ENCODE measurements around the gene EDAR. TPM values are rescaled to one million over a fixed set of nuclear protein-coding genes. Genes with fewer than 3 reads are reported as not detected.

Gene EDAR
- polyA plus RNA-seq, 1 experiment, result not detected

DNA sequence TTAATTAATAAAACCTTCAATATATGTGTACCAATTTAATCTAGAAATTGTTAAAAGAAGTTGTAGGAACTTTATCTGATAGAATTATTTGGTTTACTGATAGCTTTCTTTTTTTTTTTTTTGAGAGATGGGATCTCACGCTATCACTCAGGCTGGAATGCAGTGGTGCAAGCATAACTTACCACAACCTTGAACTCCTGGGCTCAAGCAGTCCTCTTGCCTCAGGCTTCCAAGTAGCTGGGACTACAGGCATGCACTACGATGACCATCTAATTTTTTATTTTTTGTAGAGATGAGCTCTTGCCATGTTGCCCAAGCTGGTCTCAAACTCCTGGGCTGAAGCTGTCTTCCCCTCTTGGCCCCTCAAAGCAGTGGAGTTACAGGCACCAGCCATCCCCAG, 135.6 kb downstream of the EDAR start:
- no peak overlapping the region for H3K4me3 ChIP-seq (ENCODE audit: low read depth, low read length)
- H3K36me3 ChIP-seq (ENCODE audit: control insufficient read depth, insufficient read depth, low read length), result no peaks in the 10 kb centered on the region
- ChIA-PET POLR2A (no interaction called here), CTCF (interaction anchor here (1.5 kb wide), 1 partner anchor 10 kb away, joined by 3 read pairs; no protein-coding TSS in a partner anchor)
- TF ChIP-seq, protein P1, sequence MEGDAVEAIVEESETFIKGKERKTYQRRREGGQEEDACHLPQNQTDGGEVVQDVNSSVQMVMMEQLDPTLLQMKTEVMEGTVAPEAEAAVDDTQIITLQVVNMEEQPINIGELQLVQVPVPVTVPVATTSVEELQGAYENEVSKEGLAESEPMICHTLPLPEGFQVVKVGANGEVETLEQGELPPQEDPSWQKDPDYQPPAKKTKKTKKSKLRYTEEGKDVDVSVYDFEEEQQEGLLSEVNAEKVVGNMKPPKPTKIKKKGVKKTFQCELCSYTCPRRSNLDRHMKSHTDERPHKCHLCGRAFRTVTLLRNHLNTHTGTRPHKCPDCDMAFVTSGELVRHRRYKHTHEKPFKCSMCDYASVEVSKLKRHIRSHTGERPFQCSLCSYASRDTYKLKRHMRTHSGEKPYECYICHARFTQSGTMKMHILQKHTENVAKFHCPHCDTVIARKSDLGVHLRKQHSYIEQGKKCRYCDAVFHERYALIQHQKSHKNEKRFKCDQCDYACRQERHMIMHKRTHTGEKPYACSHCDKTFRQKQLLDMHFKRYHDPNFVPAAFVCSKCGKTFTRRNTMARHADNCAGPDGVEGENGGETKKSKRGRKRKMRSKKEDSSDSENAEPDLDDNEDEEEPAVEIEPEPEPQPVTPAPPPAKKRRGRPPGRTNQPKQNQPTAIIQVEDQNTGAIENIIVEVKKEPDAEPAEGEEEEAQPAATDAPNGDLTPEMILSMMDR (IDR thresholded peaks at IDR 0.05; ENCODE audit: insufficient read depth, low read depth, low read length), result no peak
- no peak for DNase-seq (ENCODE audit: low read depth)
- H3K27me3 ChIP-seq (ENCODE audit: control insufficient read depth, insufficient read depth, low read length), result no peaks in the 10 kb centered on the region

DNA sequence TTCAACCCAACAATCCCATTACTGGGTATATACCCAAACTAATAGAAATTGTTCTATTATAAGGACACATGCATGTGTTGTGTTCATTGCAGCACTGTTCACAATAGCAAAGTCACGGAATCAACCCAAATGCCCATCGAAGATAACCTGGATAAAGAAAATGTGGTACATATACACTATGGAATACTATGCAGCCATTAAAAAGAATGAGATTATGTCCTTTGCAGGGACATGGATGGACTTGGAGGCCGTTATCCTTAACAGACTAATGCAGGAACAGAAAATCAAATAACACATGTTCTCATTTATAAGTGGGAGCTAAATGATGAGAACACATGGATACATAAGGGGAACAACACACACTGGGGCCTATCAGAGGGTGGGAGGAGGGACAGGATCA, 136.6 kb downstream of the EDAR start:
- DNase-seq (ENCODE audit: low read depth), result no peak
- H3K4me3 ChIP-seq (ENCODE audit: low read depth, low read length), result no peak overlapping the region
- TF ChIP-seq, protein P1 (IDR thresholded peaks at IDR 0.05; ENCODE audit: insufficient read depth, low read depth, low read length), result no peak
- H3K36me3 ChIP-seq (ENCODE audit: control insufficient read depth, insufficient read depth, low read length), result no peaks in the 10 kb centered on the region
- H3K27me3 ChIP-seq (ENCODE audit: control insufficient read depth, insufficient read depth, low read length), result no peaks in the 10 kb centered on the region
- ChIA-PET CTCF (interaction anchor here (1.5 kb wide), 1 partner anchor 11 kb away, joined by 3 read pairs; no protein-coding TSS in a partner anchor), POLR2A (no interaction called here)

DNA sequence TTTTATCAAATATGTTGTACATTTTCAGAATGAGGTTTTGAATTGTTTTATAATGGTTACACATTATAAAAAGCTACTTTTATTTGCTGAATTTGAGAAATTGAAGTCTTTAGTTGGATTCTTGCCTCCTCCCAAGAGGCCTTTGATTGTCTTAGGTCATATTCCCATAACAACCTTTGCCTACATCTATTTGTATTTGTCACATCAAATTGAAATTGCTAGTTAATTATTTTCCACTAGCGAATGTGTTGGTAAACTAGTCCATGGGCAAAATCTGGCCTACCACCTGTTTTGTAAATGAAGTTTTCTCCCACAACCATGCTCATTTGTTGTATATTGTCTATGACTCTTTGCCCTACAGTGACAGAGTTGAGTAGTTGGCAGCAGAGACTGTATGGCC, 142.0 kb downstream of the EDAR start:
- TF ChIP-seq, protein P1 (IDR thresholded peaks at IDR 0.05; ENCODE audit: insufficient read depth, low read depth, low read length), result no peak
- no peaks in the 10 kb centered on the region for H3K36me3 ChIP-seq (ENCODE audit: control insufficient read depth, insufficient read depth, low read length)
- DNase-seq (ENCODE audit: low read depth), result no peak
- no peak overlapping the region for H3K4me3 ChIP-seq (ENCODE audit: low read depth, low read length)
- ChIA-PET CTCF (no interaction called here), POLR2A (no interaction called here)
- H3K27me3 ChIP-seq (ENCODE audit: control insufficient read depth, insufficient read depth, low read length), result no peaks in the 10 kb centered on the region

DNA sequence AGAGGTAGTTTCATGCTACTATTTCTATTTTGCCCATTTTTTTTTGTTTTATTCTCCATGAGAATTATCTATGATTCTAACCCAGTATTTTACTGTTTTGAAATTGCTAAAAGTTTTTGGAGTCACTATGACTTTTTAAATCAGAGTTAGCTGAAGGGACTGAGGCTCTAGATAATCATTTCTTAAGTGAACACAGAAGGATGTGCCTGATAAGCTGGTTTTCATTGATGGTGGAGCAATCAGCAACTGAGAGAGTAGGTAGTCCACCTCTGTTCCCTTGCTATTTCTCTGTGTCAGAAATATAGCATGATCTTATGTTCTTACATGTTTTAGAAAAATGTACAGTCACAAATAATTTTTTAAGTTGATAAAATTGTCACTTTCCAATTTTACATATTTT, 143.1 kb downstream of the EDAR start:
- Histone ChIP-seq H3K4me3 (ENCODE audit: low read depth, low read length) (no peak overlapping the region), H3K27me3 (ENCODE audit: control insufficient read depth, insufficient read depth, low read length) (no peaks in the 10 kb centered on the region), H3K36me3 (ENCODE audit: control insufficient read depth, insufficient read depth, low read length) (no peaks in the 10 kb centered on the region)
- DNase-seq (ENCODE audit: low read depth), result no peak
- TF ChIP-seq, protein P1 (IDR thresholded peaks at IDR 0.05; ENCODE audit: insufficient read depth, low read depth, low read length), result no peak
- ChIA-PET CTCF (no interaction called here), POLR2A (no interaction called here)

Small RNA genes within 50 kb of the gene (small RNA-seq; reads per million reads assigned to genes)
- not detected for gene AC073415.1 (ENCODE audit: insufficient read length, low read depth, low replicate concordance)

Other genes starting within 250 kb of the EDAR start
- 0.52 and 1.1 TPM in 2 replicates for gene CCDC138, start 202.4 kb downstream of the EDAR start, polyA plus RNA-seq (2011; rRNA removed)
- gene SH3RF3, start 140.0 kb upstream of the EDAR start, polyA plus RNA-seq (2011; rRNA removed), result 3.2 and 3.6 TPM in 2 replicates

Data from BJ (cell line).